Measurements from ENCODE around the gene TTC28.

TTC28 gene

DNA sequence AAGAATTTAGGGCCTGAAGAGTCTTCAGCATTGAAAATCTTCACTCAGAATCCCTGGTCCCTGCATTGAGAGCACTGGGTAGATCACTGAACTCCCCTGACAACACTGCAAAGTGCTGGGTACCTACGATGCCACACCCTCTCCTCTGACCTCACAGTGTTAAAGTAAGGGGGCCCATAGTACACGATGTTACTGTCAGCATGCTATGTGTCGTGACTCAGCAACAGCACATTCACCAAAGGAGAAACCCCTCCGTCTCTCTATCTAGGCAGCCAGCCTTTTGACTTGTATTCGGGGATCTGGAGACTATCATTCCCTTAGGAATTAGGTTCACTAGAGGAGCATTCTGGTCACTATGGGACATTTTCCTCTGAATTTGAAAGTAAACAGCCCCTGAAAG lies 693.2 kb downstream of the TTC28 start:
- H3K4me1 ChIP-seq (ENCODE audit: insufficient read depth, low read length, poor library complexity, severe bottlenecking): peaks cover 13% of the 10 kb centered on the region
- peaks cover 85% of the 10 kb centered on the region for H3K36me3 ChIP-seq (ENCODE audit: insufficient read depth, low read length)
- no peak overlapping the region for H2AFZ ChIP-seq (ENCODE audit: low read length)
- no peak overlapping the region for H3K4me2 ChIP-seq (ENCODE audit: low read depth, low read length, poor library complexity, severe bottlenecking)
- TF ChIP-seq, protein P1, sequence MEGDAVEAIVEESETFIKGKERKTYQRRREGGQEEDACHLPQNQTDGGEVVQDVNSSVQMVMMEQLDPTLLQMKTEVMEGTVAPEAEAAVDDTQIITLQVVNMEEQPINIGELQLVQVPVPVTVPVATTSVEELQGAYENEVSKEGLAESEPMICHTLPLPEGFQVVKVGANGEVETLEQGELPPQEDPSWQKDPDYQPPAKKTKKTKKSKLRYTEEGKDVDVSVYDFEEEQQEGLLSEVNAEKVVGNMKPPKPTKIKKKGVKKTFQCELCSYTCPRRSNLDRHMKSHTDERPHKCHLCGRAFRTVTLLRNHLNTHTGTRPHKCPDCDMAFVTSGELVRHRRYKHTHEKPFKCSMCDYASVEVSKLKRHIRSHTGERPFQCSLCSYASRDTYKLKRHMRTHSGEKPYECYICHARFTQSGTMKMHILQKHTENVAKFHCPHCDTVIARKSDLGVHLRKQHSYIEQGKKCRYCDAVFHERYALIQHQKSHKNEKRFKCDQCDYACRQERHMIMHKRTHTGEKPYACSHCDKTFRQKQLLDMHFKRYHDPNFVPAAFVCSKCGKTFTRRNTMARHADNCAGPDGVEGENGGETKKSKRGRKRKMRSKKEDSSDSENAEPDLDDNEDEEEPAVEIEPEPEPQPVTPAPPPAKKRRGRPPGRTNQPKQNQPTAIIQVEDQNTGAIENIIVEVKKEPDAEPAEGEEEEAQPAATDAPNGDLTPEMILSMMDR (conservative IDR thresholded peaks at IDR 0.05; ENCODE audit: low read length): no peak
- TF ChIP-seq EZH2phosphoT487 (IDR thresholded peaks at IDR 0.05; ENCODE audit: borderline replicate concordance): no peak
- H3K9me3 ChIP-seq (ENCODE audit: insufficient read depth, low read depth, low read length): no peaks in the 10 kb centered on the region
- H3K9me2 ChIP-seq (replicated peaks; ENCODE audit: low read depth, low read length): no peaks in the 10 kb centered on the region
- no peak overlapping the region for H3K4me3 ChIP-seq (ENCODE audit: low read length, poor library complexity, severe bottlenecking)
- no peaks in the 10 kb centered on the region for H4K20me1 ChIP-seq (ENCODE audit: insufficient read depth, low read length, poor library complexity, severe bottlenecking)
- no peaks in the 10 kb centered on the region for H3K79me2 ChIP-seq (ENCODE audit: insufficient read depth, low read length)
- H3K27me3 ChIP-seq (ENCODE audit: insufficient read depth, low read length, poor library complexity, severe bottlenecking): no peaks in the 10 kb centered on the region
- H3F3A ChIP-seq (ENCODE audit: low read depth): no peaks in the 10 kb centered on the region
- H3K9ac ChIP-seq (ENCODE audit: low read depth, low read length, poor library complexity, severe bottlenecking): no peak overlapping the region

DNA sequence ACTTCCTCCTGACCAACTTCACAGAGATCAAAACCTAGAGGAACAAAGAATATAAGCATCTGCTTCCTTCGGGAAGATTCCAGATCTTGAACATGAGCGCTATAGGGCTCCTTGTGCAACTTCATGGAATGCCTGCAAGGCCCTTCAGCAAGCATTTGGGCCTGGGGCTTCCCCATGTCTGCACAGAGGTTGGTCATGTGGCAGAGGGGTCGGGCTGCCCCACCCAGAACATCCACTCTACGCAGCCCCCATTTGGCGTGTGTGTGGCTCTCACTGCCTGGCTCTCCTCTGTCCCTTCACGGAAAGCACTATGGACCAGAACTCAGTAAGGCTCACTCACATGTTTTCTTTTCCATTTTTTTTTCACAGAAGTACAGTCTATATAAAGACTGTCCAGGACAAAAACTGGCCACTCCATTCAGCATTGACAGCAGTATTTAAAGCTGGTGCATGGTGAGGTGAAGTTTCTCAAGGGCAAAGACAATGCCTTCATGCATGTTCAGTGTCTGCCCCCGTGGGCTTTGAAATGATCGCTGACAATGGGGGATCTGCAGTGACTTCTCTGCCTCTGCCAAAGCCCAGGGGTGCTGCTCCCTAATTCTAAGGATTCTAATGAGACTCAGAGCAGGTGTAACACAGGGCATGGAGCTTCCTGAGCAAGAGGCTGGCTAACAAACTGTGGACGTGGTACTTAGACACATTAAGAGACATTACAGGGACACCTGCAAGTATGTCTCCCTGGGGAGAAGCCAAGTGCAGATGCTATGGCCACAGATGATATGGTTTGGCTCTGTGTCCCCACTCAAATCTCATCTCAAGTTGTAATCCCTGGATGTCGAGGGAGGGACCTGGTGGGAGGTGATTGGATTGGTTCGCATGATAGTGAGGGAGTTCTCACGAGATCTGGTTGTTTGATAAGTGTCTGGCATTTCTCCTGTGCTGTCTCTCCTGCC lies 694.0 kb downstream of the TTC28 start:
- no peak overlapping the region for H3K4me2 ChIP-seq (ENCODE audit: low read depth, low read length, poor library complexity, severe bottlenecking)
- no peaks in the 10 kb centered on the region for H3K9me3 ChIP-seq (ENCODE audit: insufficient read depth, low read depth, low read length)
- H3K4me1 ChIP-seq (ENCODE audit: insufficient read depth, low read length, poor library complexity, severe bottlenecking): peaks cover 13% of the 10 kb centered on the region
- no peaks in the 10 kb centered on the region for H4K20me1 ChIP-seq (ENCODE audit: insufficient read depth, low read length, poor library complexity, severe bottlenecking)
- no peaks in the 10 kb centered on the region for H3F3A ChIP-seq (ENCODE audit: low read depth)
- H3K36me3 ChIP-seq (ENCODE audit: insufficient read depth, low read length): peaks cover 83% of the 10 kb centered on the region
- H3K79me2 ChIP-seq (ENCODE audit: insufficient read depth, low read length): no peaks in the 10 kb centered on the region
- no peak overlapping the region for H2AFZ ChIP-seq (ENCODE audit: low read length)
- H3K4me3 ChIP-seq (ENCODE audit: low read length, poor library complexity, severe bottlenecking): no peak overlapping the region
- no peaks in the 10 kb centered on the region for H3K27me3 ChIP-seq (ENCODE audit: insufficient read depth, low read length, poor library complexity, severe bottlenecking)
- TF ChIP-seq EZH2phosphoT487 (IDR thresholded peaks at IDR 0.05; ENCODE audit: borderline replicate concordance): no peak
- TF ChIP-seq, protein P1 (conservative IDR thresholded peaks at IDR 0.05; ENCODE audit: low read length): no peak
- H3K9me2 ChIP-seq (replicated peaks; ENCODE audit: low read depth, low read length): no peaks in the 10 kb centered on the region
- no peak overlapping the region for H3K9ac ChIP-seq (ENCODE audit: low read depth, low read length, poor library complexity, severe bottlenecking)

DNA sequence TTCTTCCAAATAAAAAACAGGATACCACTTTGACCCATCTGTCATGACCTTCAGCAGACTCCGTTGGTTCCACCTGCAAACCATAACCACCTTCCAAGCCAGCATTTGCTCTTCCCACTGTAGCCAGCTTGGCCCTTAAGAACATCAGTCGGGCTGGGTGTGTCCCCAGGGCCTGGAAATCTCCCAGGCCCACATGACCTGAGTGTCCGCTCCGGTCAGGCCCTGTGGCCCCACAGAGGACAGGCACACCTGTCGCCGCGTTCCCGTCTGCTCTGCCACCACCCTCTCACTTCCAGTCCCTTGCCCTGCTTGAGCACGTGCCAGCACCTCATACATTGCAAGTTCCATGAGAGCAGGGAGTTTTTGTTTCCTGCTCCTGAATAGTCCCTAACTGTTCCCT lies 694.9 kb downstream of the TTC28 start:
- H2AFZ ChIP-seq (ENCODE audit: low read length): no peak overlapping the region
- no peaks in the 10 kb centered on the region for H4K20me1 ChIP-seq (ENCODE audit: insufficient read depth, low read length, poor library complexity, severe bottlenecking)
- no peaks in the 10 kb centered on the region for H3K27me3 ChIP-seq (ENCODE audit: insufficient read depth, low read length, poor library complexity, severe bottlenecking)
- H3K9me2 ChIP-seq (replicated peaks; ENCODE audit: low read depth, low read length): no peaks in the 10 kb centered on the region
- no peak for TF ChIP-seq EZH2phosphoT487 (IDR thresholded peaks at IDR 0.05; ENCODE audit: borderline replicate concordance)
- TF ChIP-seq, protein P1 (conservative IDR thresholded peaks at IDR 0.05; ENCODE audit: low read length): no peak
- H3K36me3 ChIP-seq (ENCODE audit: insufficient read depth, low read length): peaks cover 79% of the 10 kb centered on the region
- H3K9ac ChIP-seq (ENCODE audit: low read depth, low read length, poor library complexity, severe bottlenecking): no peak overlapping the region
- H3K4me1 ChIP-seq (ENCODE audit: insufficient read depth, low read length, poor library complexity, severe bottlenecking): peaks cover 16% of the 10 kb centered on the region
- H3K4me2 ChIP-seq (ENCODE audit: low read depth, low read length, poor library complexity, severe bottlenecking): no peak overlapping the region
- no peak overlapping the region for H3K4me3 ChIP-seq (ENCODE audit: low read length, poor library complexity, severe bottlenecking)
- no peaks in the 10 kb centered on the region for H3F3A ChIP-seq (ENCODE audit: low read depth)
- no peaks in the 10 kb centered on the region for H3K79me2 ChIP-seq (ENCODE audit: insufficient read depth, low read length)
- H3K9me3 ChIP-seq (ENCODE audit: insufficient read depth, low read depth, low read length): no peaks in the 10 kb centered on the region

Data from Loucy (cell line).